H9 (cell line): ENCODE results near the gene CDSN. TPM values are rescaled to one million over a fixed set of nuclear protein-coding genes. Genes with fewer than 3 reads are reported as not detected.

ENCODE experiments used
- DNase-seq: peaks from one replicate; pipeline ENCODE4 v3.0.0-alpha.2; 2017
- H2AFZ ChIP-seq: one replicate; pipeline ENCODE4 v1.6.1; 2013; ENCODE audit warnings: mild to moderate bottlenecking, low read length, control low read depth, moderate library complexity
- H2AK5ac ChIP-seq: 2 replicates; pipeline ENCODE4 v1.6.1; 2013; ENCODE audit warnings: low read length, control low read depth, mixed read lengths; ENCODE audit not compliant: insufficient read length
- H2BK120ac ChIP-seq: one replicate; pipeline ENCODE4 v1.6.1; 2013; ENCODE audit warnings: low read depth, mild to moderate bottlenecking, low read length, control low read depth, inconsistent platforms; ENCODE audit not compliant: poor library complexity, severe bottlenecking
- H2BK12ac ChIP-seq: 2 replicates; pipeline ENCODE4 v1.6.1; 2013; ENCODE audit warnings: low read length, control low read depth, mixed read lengths, low read depth; ENCODE audit not compliant: insufficient read length
- H2BK15ac ChIP-seq: 2 replicates; pipeline ENCODE4 v1.6.1; 2013; ENCODE audit warnings: low read depth, low read length, control low read depth
- H2BK20ac ChIP-seq: one replicate; pipeline ENCODE4 v1.6.1; 2013; ENCODE audit warnings: low read depth, mild to moderate bottlenecking, low read length, control low read depth, inconsistent platforms; ENCODE audit not compliant: poor library complexity, severe bottlenecking
- H2BK5ac ChIP-seq: 2 replicates; pipeline ENCODE4 v1.6.1; 2013; ENCODE audit warnings: low read length, control low read depth, mixed read lengths; ENCODE audit not compliant: insufficient read length
- H3K14ac ChIP-seq: 2 replicates; pipeline ENCODE4 v1.6.1; 2013; ENCODE audit warnings: low read length, control low read depth; ENCODE audit not compliant: insufficient read depth
- H3K18ac ChIP-seq: 2 replicates; pipeline ENCODE4 v1.6.1; 2013; ENCODE audit warnings: low read depth, mild to moderate bottlenecking, mixed read lengths, low read length, control low read depth; ENCODE audit not compliant: insufficient read length
- H3K23ac ChIP-seq: 2 replicates; pipeline ENCODE4 v1.6.1; 2013; ENCODE audit warnings: low read length, control low read depth, mixed read lengths, low read depth; ENCODE audit not compliant: insufficient read length
- H3K23me2 ChIP-seq: 2 replicates; pipeline ENCODE4 v1.6.1; 2013; ENCODE audit warnings: low read depth, mild to moderate bottlenecking, mixed read lengths, low read length, control low read depth; ENCODE audit not compliant: insufficient read length, poor library complexity, severe bottlenecking
- H3K27ac ChIP-seq: 2 replicates; pipeline ENCODE4 v1.5.1; 2013; ENCODE audit warnings: low read length, control low read depth, mixed read lengths, low read depth; ENCODE audit not compliant: insufficient read length
- H3K27me3 ChIP-seq: 2 replicates; pipeline ENCODE4 v1.6.1; 2013; ENCODE audit warnings: low read length, control low read depth, inconsistent platforms; ENCODE audit not compliant: insufficient read depth
- H3K4ac ChIP-seq: 2 replicates; pipeline ENCODE4 v1.6.1; 2013; ENCODE audit warnings: low read depth, mild to moderate bottlenecking, control low read depth, inconsistent platforms, low read length, moderate library complexity
- H3K4me1 ChIP-seq: 2 replicates; pipeline ENCODE4 v1.6.1; 2013; ENCODE audit warnings: low read length, control low read depth, inconsistent platforms; ENCODE audit not compliant: insufficient read depth
- H3K4me2 ChIP-seq: 2 replicates; pipeline ENCODE4 v1.6.1; 2013; ENCODE audit warnings: low read length, control low read depth, mixed read lengths; ENCODE audit not compliant: insufficient read length, insufficient read depth
- H3K56ac ChIP-seq: 2 replicates; pipeline ENCODE4 v1.6.1; 2013; ENCODE audit warnings: low read depth, mild to moderate bottlenecking, mixed read lengths, low read length, control low read depth; ENCODE audit not compliant: insufficient read length
- H3K79me1 ChIP-seq: 2 replicates; pipeline ENCODE4 v1.6.1; 2013; ENCODE audit warnings: low read depth, mild to moderate bottlenecking, moderate library complexity, low read length, control low read depth, inconsistent platforms; ENCODE audit not compliant: insufficient read depth, poor library complexity, severe bottlenecking
- H3K79me2 ChIP-seq: 2 replicates; pipeline ENCODE4 v1.6.1; 2013; ENCODE audit warnings: low read length, control low read depth, inconsistent platforms; ENCODE audit not compliant: insufficient read depth
- H3K9ac ChIP-seq: 2 replicates; pipeline ENCODE4 v1.6.1; 2013; ENCODE audit warnings: low read length, control low read depth, mixed read lengths; ENCODE audit not compliant: insufficient read length; ENCODE audit errors: extremely low read depth
- H3K9me3 ChIP-seq: one replicate; pipeline ENCODE4 v1.6.1; 2013; ENCODE audit warnings: low read depth, low read length, inconsistent platforms; ENCODE audit not compliant: control insufficient read depth
- H3T11ph ChIP-seq: one replicate; pipeline ENCODE4 v1.6.1; 2013; ENCODE audit warnings: mild to moderate bottlenecking, low read length, control low read depth, inconsistent platforms
- H4K20me1 ChIP-seq: one replicate; pipeline ENCODE4 v1.6.1; 2013; ENCODE audit not compliant: control insufficient read depth, insufficient read length, insufficient read depth
- H4K5ac ChIP-seq: 2 replicates; pipeline ENCODE4 v1.6.1; 2013; ENCODE audit warnings: low read depth, mild to moderate bottlenecking, mixed read lengths, low read length, control low read depth; ENCODE audit not compliant: insufficient read length
- H4K8ac ChIP-seq: replicated peaks from 2 replicates; pipeline ENCODE4 v1.6.1; 2013; ENCODE audit warnings: low read length, control low read depth, mixed read lengths, low read depth; ENCODE audit not compliant: insufficient read length
- H4K91ac ChIP-seq: 2 replicates; pipeline ENCODE4 v1.6.1; 2013; ENCODE audit warnings: low read depth, mild to moderate bottlenecking, moderate library complexity, mixed read lengths, low read length, control low read depth; ENCODE audit not compliant: insufficient read length
- H3K27ac Mint-ChIP-seq, 3 experiments: 2 replicates in 2 of 3; 3 replicates in 1 of 3; pipeline ENCODE4 v1.8.0; 2020 to 2021; ENCODE audit warnings: mixed read lengths in 3 of 3, mild to moderate bottlenecking in 1 of 3, moderate library complexity in 1 of 3
- H3K27me3 Mint-ChIP-seq: 2 replicates; pipeline ENCODE4 v1.8.0; 2021; ENCODE audit warnings: low read depth, mild to moderate bottlenecking, moderate library complexity, mixed read lengths
- H3K36me3 Mint-ChIP-seq, 3 experiments: 2 replicates in 2 of 3; 3 replicates in 1 of 3; pipeline ENCODE4 v1.8.0; 2020 to 2021; ENCODE audit warnings: low read depth in 3 of 3, mixed read lengths in 3 of 3; ENCODE audit not compliant: insufficient read depth in 1 of 3
- H3K4me1 Mint-ChIP-seq, 2 experiments: 2 replicates each; pipeline ENCODE4 v1.8.0; 2020; ENCODE audit warnings: mixed read lengths in 2 of 2
- H3K4me3 Mint-ChIP-seq, 2 experiments: 2 replicates in 1 of 2; 3 replicates in 1 of 2; pipeline ENCODE4 v1.8.0; 2020 to 2021; ENCODE audit warnings: mild to moderate bottlenecking in 2 of 2, mixed read lengths in 2 of 2, moderate library complexity in 1 of 2
- H3K9me3 Mint-ChIP-seq, 2 experiments: 2 replicates in 1 of 2; 3 replicates in 1 of 2; pipeline ENCODE4 v1.8.0; 2020; ENCODE audit warnings: mild to moderate bottlenecking in 2 of 2, mixed read lengths in 2 of 2, moderate library complexity in 1 of 2
- whole genome bisulfite sequencing: extraction: QIAGEN DNeasy Blood & Tissue Kit; methylation state at CpG from one replicate; pipeline ENCODE4 v1.1.7; 2013; ENCODE audit warnings: missing lambda C conversion rate, low lambda C conversion rate, mixed read lengths; ENCODE audit not compliant: insufficient read length; ENCODE audit errors: extremely low coverage; 5-methylcytosine and 5-hydroxymethylcytosine counted together
- total RNA-seq: library from RNA; stranded (reverse); gene quantifications from 2 replicates; pipeline ENCODE4 v1.2.1, GENCODE V29; 2021
- TF ChIP-seq, protein P1 (sequence below): fragments of 200-600 bp; sonication (generic); conservative IDR thresholded peaks from 3 replicates; pipeline ENCODE4 v1.8.0; 2021; ENCODE audit warnings: antibody characterized with exemption, mild to moderate bottlenecking

The CDSN gene
- total RNA-seq, 1 experiment from 2014 or later: not detected

DNA sequence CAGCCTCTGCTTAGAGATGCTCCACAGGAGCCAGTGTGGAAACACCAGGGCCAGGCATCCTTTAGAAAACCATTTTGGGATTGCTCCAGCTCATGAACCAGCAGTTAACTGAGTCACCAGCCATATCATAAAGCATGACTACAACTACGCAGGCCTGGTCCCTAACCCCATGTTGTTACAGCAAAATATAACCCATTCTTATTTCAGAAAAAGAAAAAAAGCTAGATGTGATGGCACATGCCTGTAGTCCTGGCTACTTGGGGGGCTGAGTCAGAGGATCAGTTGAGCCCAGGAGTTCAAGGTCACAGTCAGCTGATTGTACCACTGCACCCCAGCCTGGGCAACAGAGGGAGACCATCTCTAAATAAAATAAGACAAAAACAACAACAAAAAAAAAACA, 44.7 kb downstream of the CDSN start:
- Histone ChIP-seq H3K56ac (no peak overlapping the region), H2BK20ac (no peak overlapping the region), H3K79me1 (no peaks in the 10 kb centered on the region), H3K4me1 (peaks cover 4% of the 10 kb centered on the region; the same call in 1 of the 2 replicates), H2AK5ac (no peak overlapping the region), H4K91ac (no peak overlapping the region), H3K27ac (no peak overlapping the region), H3K4me2 (no peak overlapping the region), H3T11ph (no peak overlapping the region), H3K4ac (no peak overlapping the region), H3K9ac (no peak overlapping the region), H2BK120ac (no peak overlapping the region), H2BK15ac (no peak overlapping the region), H3K23me2 (no peaks in the 10 kb centered on the region), H4K5ac (no peak overlapping the region), H3K79me2 (no peaks in the 10 kb centered on the region), H3K14ac (no peak overlapping the region), H2BK12ac (no peak overlapping the region), H3K9me3 (no peaks in the 10 kb centered on the region), H3K27me3 (no peaks in the 10 kb centered on the region), H2BK5ac (no peak overlapping the region), H2AFZ (no peak overlapping the region), H4K20me1 (no peaks in the 10 kb centered on the region), H4K8ac (no peak overlapping the region), H3K18ac (no peak overlapping the region), H3K23ac (no peak overlapping the region)
- Mint-ChIP-seq H3K4me3 (no peak overlapping the region; a peak in 1 of 5 replicates), H3K4me1 (peaks cover 41 to 45% of the 10 kb centered on the region in 2 experiments), H3K36me3 (no peaks in the 10 kb centered on the region), H3K27me3 (no peaks in the 10 kb centered on the region), H3K9me3 (no peaks in the 10 kb centered on the region), H3K27ac (no peak overlapping the region)
- TF ChIP-seq, protein P1, sequence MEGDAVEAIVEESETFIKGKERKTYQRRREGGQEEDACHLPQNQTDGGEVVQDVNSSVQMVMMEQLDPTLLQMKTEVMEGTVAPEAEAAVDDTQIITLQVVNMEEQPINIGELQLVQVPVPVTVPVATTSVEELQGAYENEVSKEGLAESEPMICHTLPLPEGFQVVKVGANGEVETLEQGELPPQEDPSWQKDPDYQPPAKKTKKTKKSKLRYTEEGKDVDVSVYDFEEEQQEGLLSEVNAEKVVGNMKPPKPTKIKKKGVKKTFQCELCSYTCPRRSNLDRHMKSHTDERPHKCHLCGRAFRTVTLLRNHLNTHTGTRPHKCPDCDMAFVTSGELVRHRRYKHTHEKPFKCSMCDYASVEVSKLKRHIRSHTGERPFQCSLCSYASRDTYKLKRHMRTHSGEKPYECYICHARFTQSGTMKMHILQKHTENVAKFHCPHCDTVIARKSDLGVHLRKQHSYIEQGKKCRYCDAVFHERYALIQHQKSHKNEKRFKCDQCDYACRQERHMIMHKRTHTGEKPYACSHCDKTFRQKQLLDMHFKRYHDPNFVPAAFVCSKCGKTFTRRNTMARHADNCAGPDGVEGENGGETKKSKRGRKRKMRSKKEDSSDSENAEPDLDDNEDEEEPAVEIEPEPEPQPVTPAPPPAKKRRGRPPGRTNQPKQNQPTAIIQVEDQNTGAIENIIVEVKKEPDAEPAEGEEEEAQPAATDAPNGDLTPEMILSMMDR: no peak
- no peak for DNase-seq
- WGBS: no CpG with 5 or more reads among the region's 1 CpG
